ENCODE measurements around the gene FAM228B. TPM values are rescaled to one million over a fixed set of nuclear protein-coding genes. Genes with fewer than 3 reads are reported as not detected.

Gene FAM228B
- polyA plus RNA-seq (2011; rRNA removed) (4.2 and 7.6 TPM in 2 replicates), polyA minus RNA-seq (2011; rRNA and poly(A)+ RNA removed) (2.8 and 6.2 TPM in 2 replicates)

GRCh38 chr2:24123195-24123921 is at the start of gene FAM228B, which contains the start of gene PFN4:
TSS of gene FAM228B (plus strand) at chr2:24123469. CDS start at chr2:24124362, 893 bp downstream.
TSS of gene PFN4 (minus strand) at chr2:24123334. CDS start at chr2:24122535, 799 bp downstream.
- CTCF ChIA-PET = interaction anchor here (1.0 to 2.5 kb wide), 5 partner anchors 10 to 63 kb away, joined by 3 to 17 read pairs (median 3); partner anchors contain the start of gene TP53I3

DNA sequence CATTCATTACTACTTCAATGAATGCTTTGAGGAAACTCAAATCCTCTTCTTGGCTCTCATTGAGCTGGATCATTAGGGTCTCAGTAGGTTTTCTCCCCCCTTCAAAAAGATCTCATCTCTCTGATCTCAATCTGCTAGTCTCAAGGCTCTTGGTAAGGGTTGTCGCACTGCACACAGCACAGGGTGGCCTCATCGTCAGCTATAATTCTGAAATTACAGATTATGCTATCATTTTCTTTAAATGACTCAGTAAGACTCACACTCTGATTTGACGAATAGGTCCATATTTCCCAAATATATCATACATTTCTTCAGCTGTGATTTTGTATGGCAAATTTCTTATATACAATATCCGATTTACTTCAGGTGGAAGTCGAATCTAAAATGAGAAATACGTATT is 49.5 kb upstream of the FAM228B start:
- Histone ChIP-seq H3K36me3 (ENCODE audit: control insufficient read depth, insufficient read depth, low read length) (peaks cover 4% of the 10 kb centered on the region; the same call in 1 of the 2 replicates), H3K4me3 (ENCODE audit: low read depth, low read length) (no peak overlapping the region), H3K27me3 (ENCODE audit: control insufficient read depth, insufficient read depth, low read length) (no peaks in the 10 kb centered on the region)
- TF ChIP-seq CTCF (IDR thresholded peaks at IDR 0.05; ENCODE audit: insufficient read depth, low read depth, low read length) = no peak
- CTCF ChIA-PET = interaction anchor here (0.6 to 1.9 kb wide), 5 partner anchors 9 to 273 kb away, joined by 3 to 7 read pairs (median 3); partner anchors contain the start of gene ATAD2B
- DNase-seq (ENCODE audit: low read depth) = no peak
- POLR2A ChIA-PET = no interaction called here

More at GRCh38 chr2:24123195-24123921, at the start of gene FAM228B, which contains the start of gene PFN4:
- DNase-seq (ENCODE audit: low read depth) = no peak
- POLR2A ChIA-PET = no interaction called here
- TF ChIP-seq CTCF (IDR thresholded peaks at IDR 0.05; ENCODE audit: insufficient read depth, low read depth, low read length) = no peak
- Histone ChIP-seq H3K36me3 (ENCODE audit: control insufficient read depth, insufficient read depth, low read length) (no peaks in the 10 kb centered on the region), H3K27me3 (ENCODE audit: control insufficient read depth, insufficient read depth, low read length) (no peaks in the 10 kb centered on the region), H3K4me3 (ENCODE audit: low read depth, low read length) (peak within 1 kb of the TSS; percentile 82)

- peak overlapping the region; percentile 94 for H3K4me3 ChIP-seq (ENCODE audit: low read depth, low read length)
- no peak for DNase-seq (ENCODE audit: low read depth)
- peaks cover under 1% of the 10 kb centered on the region; the same call in 1 of the 2 replicates for H3K36me3 ChIP-seq (ENCODE audit: control insufficient read depth, insufficient read depth, low read length)
- TF ChIP-seq CTCF (IDR thresholded peaks at IDR 0.05; ENCODE audit: insufficient read depth, low read depth, low read length) = no peak
- CTCF ChIA-PET = interaction anchor here (1.5 kb wide), 1 partner anchor 9 kb away, joined by 7 read pairs; the partner anchor contains the start of gene TP53I3
- H3K27me3 ChIP-seq (ENCODE audit: control insufficient read depth, insufficient read depth, low read length) = no peaks in the 10 kb centered on the region
- POLR2A ChIA-PET = interaction anchor here (0.9 kb wide), 1 partner anchor 9 kb away, joined by 3 read pairs; the partner anchor contains the start of gene TP53I3
Observed at GRCh38 chr2:24075259-24075658, 48.0 kb upstream of the FAM228B start.

DNA sequence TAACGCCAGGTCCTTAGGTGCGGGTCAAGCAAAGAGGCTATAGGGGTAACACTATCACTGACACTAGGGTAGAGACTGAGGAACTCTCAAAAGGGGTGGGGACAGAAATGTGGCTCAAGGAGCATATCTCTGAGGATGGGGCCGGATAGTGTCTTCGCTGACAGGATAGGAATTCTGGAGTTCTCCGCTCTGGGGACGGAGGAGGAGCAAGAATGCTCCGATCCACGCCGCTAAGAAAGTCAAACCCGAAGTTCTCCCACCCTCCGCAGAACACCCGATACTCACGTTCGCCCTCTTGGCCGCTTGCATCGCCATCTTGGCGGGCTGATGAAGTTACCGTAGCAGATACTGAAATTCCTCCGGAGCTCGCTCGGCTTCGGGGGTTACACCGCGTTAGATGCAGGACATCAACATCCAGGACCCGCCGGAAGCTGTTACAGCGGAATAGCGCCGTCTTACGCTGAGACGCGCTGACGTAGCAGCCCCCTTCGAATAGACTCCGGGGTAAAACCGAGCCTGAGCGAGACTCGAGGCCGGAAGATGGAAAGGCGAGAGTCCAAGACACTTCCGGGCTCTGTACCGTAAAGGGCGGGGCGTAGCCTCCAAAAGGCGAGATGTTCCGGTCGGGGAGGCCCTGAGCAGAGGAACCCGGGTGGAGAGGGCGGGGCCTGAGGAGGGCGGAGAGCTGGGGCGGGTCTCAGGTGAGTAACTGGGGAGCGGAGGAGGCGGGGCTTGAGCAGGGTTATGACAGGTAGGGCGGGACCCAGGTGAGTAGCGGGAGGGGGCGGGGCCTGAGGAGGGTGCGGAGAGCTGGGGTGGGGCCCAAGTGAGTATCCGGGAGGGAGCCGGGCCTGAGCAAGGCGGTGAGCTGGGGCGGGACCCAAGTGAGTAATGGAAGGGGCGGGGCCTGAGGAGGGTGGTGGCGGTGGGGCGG is 47.1 kb upstream of the FAM228B start, which contains the start of gene SF3B6:
SF3B6 (minus strand) TSS at position 412 of the 934 bp plus-strand sequence; CDS start at position 315, 97 bp downstream.
- CTCF ChIA-PET = interaction anchor here (0.9 to 2.3 kb wide), 3 partner anchors 9 to 251 kb away, joined by 4 to 13 read pairs (median 7); partner anchors contain the start of genes ATAD2B and TP53I3
- POLR2A ChIA-PET = interaction anchor here (0.6 to 0.9 kb wide), 2 partner anchors 8 to 158 kb away, joined by 3 to 19 read pairs; partner anchors contain the start of gene TP53I3
- Histone ChIP-seq H3K27me3 (ENCODE audit: control insufficient read depth, insufficient read depth, low read length) (no peaks in the 10 kb centered on the region), H3K36me3 (ENCODE audit: control insufficient read depth, insufficient read depth, low read length) (peaks cover 4% of the 10 kb centered on the region; the same call in 1 of the 2 replicates), H3K4me3 (ENCODE audit: low read depth, low read length) (peak within 1 kb of the TSS; percentile 94)
- peak; percentile 95 for DNase-seq (ENCODE audit: low read depth)
- no peak for TF ChIP-seq CTCF (IDR thresholded peaks at IDR 0.05; ENCODE audit: insufficient read depth, low read depth, low read length)

Measured in BJ (cell line).